ENCODE results near the gene RADIL. TPM values are rescaled to one million over a fixed set of nuclear protein-coding genes. Genes with fewer than 3 reads are reported as not detected.

The RADIL gene
- total RNA-seq, 4 donors from 2014 or later: 23.2 to 31.0 (median 27.1) TPM

DNA sequence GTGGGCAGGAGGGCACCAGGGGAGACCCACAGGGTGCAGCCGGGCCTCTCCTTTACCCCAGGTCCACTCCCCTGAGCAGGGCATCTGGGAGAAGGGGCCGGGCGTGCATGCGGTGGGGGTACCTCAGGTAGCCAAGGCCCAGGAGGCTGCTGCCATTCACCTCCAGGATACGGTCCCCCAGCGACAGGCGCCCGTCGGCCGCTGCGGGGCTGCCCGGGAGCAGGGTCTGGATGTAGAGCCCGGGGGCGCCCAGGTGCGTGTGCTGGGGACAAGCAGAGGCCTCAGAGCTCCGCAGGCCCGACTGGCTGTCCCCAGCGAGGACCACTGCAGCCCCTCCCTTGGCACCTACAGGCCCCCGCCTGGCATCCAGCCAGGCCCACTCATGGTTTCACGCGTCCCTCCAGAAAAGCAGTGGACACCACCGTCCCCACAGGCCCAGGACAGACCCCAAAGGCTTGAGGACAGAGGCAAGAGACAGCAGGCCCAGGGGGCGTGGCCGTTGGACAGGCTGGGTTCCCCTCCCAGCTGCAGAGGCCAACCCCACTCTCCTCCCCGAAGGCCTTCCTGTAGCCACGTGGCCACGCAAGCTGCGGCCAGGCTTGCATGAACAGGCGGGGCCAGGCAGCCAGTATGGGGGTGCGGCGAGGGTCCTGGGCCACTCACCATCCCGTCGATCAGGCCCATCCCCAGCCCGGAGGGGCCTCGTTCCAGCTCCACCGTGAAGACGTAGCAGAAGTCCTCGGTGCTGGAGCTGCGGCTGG lies 83.8 kb downstream of the RADIL start:
- peak; percentile 38 to 48 for DNase-seq (ENCODE audit: low spot score in 2 of 2)
- H3K27ac ChIP-seq: no peak overlapping the region

DNA sequence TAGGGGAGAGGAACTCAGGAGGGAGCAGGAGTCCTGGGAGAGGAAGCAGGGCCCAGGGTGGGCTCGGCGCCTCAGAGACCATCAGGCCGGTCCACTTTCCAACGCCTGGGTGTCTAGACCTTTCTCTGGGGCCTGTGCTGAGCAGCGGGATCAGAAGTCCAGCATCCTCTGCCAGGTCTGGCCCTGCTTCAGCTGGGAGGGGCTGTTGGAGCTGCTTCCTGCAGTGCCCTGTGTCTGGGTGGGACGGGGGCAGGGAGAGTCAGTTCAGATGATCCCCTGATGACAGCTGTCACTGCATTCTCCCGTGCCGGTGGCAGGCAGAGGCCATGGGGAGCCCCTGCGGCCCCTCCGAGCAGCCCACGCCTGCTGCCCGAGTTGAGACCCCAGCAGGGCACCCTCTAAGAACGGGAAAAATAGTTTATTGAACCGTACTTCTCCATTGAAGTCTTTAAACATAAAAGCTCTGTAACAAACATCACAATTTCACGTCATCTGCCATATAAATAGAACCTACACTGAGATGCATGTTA lies 84.7 kb downstream of the RADIL start:
- Histone ChIP-seq H3K4me1 (peaks cover 0 to 18% (median 0%) of the 10 kb centered on the region in 4 donors), H3K36me3 (peaks cover 0 to 54% (median 0%) of the 10 kb centered on the region in 3 donors), H3K9me3 (no peaks in the 10 kb centered on the region), H3K4me3 (no peak overlapping the region), H3K27ac (peak overlapping the region in 2 of 4 donors; percentile 0 to 41), H3K27me3 (no peaks in the 10 kb centered on the region)
- DNase-seq (ENCODE audit: low spot score in 2 of 2): no peak
- no peak for TF ChIP-seq POLR2A (IDR thresholded peaks at IDR 0.05)
- TF ChIP-seq EP300 (IDR thresholded peaks at IDR 0.05): no peak
- TF ChIP-seq, protein P1, sequence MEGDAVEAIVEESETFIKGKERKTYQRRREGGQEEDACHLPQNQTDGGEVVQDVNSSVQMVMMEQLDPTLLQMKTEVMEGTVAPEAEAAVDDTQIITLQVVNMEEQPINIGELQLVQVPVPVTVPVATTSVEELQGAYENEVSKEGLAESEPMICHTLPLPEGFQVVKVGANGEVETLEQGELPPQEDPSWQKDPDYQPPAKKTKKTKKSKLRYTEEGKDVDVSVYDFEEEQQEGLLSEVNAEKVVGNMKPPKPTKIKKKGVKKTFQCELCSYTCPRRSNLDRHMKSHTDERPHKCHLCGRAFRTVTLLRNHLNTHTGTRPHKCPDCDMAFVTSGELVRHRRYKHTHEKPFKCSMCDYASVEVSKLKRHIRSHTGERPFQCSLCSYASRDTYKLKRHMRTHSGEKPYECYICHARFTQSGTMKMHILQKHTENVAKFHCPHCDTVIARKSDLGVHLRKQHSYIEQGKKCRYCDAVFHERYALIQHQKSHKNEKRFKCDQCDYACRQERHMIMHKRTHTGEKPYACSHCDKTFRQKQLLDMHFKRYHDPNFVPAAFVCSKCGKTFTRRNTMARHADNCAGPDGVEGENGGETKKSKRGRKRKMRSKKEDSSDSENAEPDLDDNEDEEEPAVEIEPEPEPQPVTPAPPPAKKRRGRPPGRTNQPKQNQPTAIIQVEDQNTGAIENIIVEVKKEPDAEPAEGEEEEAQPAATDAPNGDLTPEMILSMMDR (IDR thresholded peaks at IDR 0.05): no peak
- 80 to 84% methylated on average over 13 to 15 of the region's 15 CpGs for WGBS, 2 donors

More for the DNA sequence above, 83.8 kb downstream of the RADIL start:
- 57 to 72% methylated on average over 19 to 35 of the region's 39 CpGs for WGBS, 2 donors
- Histone ChIP-seq H3K4me1 (peaks cover 0 to 18% (median 0%) of the 10 kb centered on the region in 4 donors), H3K4me3 (no peak overlapping the region), H3K9me3 (no peaks in the 10 kb centered on the region), H3K36me3 (peaks cover 0 to 54% (median 0%) of the 10 kb centered on the region in 3 donors), H3K27me3 (no peaks in the 10 kb centered on the region)
- TF ChIP-seq EP300 (IDR thresholded peaks at IDR 0.05) (no peak), POLR2A (IDR thresholded peaks at IDR 0.05) (no peak)
- TF ChIP-seq, protein P1 (IDR thresholded peaks at IDR 0.05): no peak

DNA sequence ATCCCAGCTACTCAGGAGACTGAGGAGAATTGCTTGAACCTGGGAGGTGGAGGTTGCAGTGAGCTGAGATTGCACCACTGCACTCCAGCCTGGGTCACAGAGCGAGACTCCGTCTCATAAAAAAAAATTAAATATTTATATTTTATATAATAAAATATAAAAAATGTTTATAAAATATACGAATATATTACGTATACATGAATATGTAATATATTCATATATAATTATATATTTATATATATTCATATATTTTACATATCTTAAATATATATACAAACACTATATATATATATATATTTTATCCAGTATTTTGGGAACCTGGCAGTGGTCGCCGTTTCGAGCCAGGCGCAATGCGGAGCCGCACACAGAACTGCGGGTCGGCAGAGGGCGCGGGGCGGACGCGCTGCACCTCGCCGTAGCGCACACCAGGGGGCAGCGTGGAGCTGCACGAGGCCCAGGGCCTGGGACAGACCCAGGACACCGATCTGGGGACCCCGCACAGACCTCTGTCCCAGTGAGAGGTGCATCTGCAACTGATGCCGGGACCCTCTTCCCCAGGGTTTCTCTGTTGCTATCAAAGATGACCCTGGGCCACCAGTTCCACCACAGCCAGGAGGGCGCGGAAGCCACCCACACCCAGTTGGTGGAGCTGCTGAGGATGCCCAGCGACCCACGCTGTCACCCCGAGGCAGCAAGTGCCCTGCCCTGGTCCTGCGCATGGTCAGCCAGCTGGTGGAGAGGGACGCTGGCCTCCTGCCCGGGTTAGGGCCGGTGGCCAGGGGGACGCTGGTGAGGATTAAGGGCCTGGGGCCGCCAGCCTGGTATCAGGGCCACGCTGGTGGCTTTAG lies 85.4 kb downstream of the RADIL start:
- Histone ChIP-seq H3K4me3 (no peak overlapping the region), H3K4me1 (peaks cover 0 to 22% (median under 1%) of the 10 kb centered on the region in 4 donors), H3K36me3 (peaks cover 0 to 55% (median 0%) of the 10 kb centered on the region in 3 donors), H3K27me3 (no peaks in the 10 kb centered on the region), H3K27ac (peak overlapping the region in 2 of 4 donors; percentile 0 to 41), H3K9me3 (no peaks in the 10 kb centered on the region)
- 36 to 41% methylated on average over 33 to 36 of the region's 37 CpGs for WGBS, 2 donors
- peak; percentile 29 to 36 for DNase-seq (ENCODE audit: low spot score in 2 of 2)
- TF ChIP-seq EP300 (IDR thresholded peaks at IDR 0.05) (peak in 1 of 2 donors; percentile 17), POLR2A (IDR thresholded peaks at IDR 0.05) (no peak)
- TF ChIP-seq, protein P1 (IDR thresholded peaks at IDR 0.05): peak; percentile 79 to 90 (median 89)

DNA sequence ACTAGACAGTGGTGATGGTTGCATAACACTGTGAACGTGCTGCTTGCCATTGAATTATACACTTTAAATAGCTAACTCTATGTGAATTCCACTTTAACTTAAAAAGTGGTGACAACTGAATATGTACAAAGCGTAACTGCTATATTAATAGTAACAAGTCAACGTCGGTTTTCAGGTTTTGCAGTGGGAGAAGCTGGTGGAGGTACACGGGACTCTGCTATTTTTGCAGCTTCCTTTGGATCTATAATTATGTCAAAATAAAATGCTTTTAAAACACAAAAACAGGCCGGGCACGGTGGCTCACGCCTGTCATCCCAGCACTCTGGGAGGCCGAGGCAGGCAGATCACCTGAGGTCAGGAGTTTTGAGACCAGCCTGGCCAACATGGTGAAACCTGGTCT lies 87.1 kb downstream of the RADIL start:
- no peak for DNase-seq (ENCODE audit: low spot score in 2 of 2)
- 86 to 89% methylated on average over 9 of the region's 9 CpGs for WGBS, 2 donors
- Histone ChIP-seq H3K36me3 (peaks cover 0 to 53% (median 0%) of the 10 kb centered on the region in 3 donors), H3K27me3 (no peaks in the 10 kb centered on the region), H3K9me3 (no peaks in the 10 kb centered on the region), H3K4me3 (no peak overlapping the region), H3K4me1 (peaks cover 0 to 38% (median 3%) of the 10 kb centered on the region in 4 donors), H3K27ac (no peak overlapping the region)
- TF ChIP-seq EP300 (IDR thresholded peaks at IDR 0.05) (no peak), POLR2A (IDR thresholded peaks at IDR 0.05) (no peak)
- TF ChIP-seq, protein P1 (IDR thresholded peaks at IDR 0.05): no peak

Data from tibial nerve (tissue), 4 donors.